NCI-H146 treated with DMSO at 0.1 percent for 48 hours (cell line): ENCODE data around the gene FAM186B.

Source experiments
- DNase-seq: peaks from one replicate; lab custom pipeline; 2025; ENCODE audit not compliant: unreplicated experiment; lab: John Stamatoyannopoulos, UW

The FAM186B gene

DNA sequence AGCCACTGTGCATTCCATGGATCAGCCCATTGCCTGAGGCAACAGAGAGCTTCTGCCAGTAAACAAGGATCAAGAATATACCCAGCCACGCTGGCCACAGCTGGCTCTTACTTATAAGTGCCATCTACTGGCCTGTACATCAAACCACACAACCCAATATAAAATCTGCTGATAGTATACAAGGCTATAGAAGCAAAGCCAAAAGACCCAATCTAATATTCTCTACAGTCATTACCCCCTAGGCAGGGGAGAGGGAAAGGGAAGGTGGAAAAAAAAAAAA, 4.4 kb upstream of the FAM186B start:
- peak; percentile 12 for DNase-seq

DNA sequence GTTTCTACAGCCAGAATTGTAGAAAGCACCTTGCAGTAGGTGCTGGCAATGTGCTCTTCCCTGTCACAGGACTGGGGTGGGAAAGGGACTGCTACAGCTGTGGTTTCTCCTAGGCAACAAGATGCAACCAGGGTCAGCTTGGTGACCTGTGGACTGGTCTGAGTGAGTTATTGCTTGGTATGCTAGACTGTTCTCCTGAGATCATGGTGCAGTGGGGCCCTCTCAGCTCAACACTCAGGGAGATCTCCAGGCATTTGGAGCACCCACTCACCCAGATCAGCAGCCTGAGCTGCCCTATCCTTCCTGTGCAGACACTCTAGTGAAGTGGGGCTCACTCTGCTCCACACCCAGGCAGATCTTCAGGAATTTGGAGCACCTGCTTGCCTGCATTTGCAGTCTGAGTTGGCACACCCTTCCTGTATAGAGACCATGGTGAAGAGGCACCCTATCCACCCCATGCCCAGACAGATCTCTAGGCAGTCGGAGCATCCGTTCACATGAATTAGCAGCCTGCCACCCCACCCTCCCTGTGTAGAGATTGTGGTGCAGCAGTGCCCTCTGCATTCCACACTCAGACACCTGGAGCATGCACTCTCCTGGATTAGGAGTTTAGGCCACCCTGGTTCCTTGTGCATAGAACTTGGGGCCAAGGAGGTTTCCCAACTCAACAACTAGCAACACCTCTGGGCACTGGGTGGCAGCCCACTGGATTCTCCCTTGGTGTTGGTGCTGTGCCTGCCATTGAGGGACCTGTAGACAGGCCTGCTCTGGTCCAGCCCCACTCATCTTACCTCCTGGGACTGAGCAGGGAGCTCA, 3.8 kb upstream of the FAM186B start:
- no peak for DNase-seq

DNA sequence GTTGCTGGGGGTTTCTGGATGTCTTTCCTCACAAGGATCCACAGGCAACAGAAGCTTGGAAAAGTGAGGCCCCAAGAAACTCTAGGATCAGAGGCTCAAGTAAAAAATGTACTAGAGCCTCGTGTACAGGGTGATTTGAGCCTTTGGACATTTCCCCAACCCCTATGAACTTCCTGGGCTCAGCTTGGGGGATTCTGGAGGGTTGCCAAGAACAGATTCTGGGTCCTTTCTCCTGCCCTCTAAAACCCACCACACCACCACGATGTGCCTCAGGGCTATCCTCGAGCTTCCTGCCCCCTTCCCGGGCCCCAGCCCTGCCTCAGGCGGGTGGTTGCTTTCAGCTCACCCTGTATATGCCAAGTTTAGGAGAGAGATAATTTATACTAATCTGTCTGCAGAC, 583 bp downstream of the FAM186B start:
- DNase-seq: no peak

DNA sequence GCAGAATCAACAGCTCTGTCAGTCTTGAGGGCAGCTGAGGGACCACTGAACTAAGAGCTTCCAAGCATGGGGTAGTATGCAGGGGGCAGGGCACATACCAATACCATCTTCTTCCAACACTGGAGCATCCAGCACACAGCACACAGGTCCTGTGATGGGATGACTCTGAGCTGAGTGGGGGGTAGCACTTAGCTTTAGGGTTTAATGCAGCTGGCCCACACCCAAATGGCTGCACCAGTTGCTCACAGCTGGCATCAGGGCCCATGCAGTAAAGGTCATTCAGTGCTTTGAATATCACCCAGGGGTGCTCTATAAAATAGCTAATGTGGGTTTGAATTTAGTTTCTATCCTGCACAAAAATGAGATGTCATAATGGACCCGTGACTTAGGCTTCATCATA, 1.7 kb downstream of the FAM186B start:
- DNase-seq: no peak

DNA sequence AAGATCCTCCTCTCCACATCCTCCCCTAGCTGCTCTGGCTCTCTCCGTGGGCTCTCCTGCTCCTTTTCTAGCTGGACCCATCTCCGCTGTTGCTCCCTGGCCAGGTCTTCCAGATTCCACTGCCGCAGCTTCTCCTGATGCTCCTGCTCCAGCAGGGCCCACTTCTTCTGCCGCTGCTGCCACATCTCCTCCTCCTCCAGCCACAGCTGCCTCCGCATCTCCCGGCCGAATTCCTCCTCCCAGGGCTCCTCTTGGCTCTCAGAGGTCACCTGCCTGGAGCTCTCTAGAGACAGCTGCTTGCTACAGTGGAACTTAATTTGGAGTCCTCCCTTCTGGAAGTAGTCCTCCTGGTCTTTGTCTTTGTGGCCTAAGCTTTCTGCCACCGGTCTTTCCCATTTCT, 5.5 kb downstream of the FAM186B start:
- no peak for DNase-seq

DNA sequence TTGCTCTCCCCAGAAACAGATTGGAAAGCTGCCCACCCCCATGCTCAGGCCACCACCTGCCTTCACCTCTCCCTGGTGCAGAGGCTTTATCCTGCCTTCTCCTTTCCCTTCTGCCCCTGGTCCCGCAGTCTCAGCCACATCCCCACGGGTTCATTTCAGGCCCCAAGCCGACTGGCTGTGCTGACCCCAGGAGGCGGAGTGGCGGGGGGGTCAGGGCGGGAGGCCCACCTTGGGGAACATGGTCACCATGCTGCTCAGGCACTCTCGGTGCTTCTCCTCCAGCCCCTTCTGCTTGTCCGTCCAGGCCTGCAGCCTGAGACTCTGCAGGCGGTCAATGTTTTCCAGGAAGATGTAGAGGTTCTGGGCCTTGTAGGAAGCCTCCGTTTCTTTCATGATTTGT, 6.9 kb downstream of the FAM186B start:
- DNase-seq: no peak

DNA sequence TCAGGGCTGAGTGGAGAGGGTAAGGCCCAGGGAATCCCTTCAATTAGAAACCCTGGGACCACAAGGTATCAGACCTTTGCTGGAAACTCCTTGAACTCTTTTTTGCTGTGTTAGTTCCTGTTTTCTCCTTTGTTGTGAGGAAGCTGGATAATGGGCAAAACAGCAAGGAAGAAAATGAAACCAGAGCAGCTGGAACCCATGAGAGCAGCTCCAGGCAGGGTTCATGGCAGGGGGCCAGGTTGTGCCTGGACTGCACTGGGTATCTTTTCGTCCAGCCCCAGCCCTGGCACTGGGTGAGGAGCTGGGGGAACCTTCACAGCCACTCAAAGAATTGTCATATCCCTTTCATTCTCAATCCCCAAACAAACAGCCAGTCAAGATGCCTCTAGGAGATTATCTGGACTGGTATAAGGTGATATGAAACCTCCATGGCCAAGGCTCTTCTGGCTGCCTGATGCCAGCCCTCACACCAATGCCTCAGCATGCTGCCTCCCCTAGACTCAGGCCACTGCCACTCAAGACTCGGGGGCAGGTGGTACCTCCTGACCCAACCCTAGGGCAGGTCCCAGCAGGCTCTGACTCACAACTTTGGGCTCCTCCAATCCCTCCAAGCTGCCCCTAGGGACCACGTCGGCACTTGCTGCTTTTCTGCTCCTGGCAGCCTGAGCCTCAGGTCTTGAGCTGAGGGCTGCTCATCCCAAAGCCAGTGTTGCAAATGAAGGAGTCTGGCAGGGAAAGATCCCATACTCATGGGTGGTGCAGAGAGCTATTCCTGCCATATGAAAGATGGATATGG, 16.5 kb downstream of the FAM186B start:
- no peak for DNase-seq

DNA sequence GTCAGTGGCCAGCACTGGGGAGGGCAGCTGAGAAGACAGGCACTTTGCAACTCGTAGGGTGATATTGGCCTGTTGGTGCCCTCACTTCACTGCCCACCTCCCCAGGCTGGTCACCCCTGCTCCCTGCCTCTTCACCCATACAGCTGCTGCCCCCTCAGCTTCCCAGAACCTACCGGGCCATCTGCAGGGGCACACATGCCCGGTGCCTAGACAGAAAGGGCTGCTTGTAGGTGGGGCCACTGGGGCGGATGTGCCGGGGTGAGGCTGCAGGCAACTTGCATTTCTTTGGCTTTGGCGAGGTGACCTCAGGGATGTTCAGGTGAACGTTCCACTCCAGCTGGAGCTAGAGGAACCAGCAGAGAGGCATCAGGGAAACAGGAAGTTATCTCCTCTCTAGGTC, 17.2 kb downstream of the FAM186B start:
- no peak for DNase-seq

DNA sequence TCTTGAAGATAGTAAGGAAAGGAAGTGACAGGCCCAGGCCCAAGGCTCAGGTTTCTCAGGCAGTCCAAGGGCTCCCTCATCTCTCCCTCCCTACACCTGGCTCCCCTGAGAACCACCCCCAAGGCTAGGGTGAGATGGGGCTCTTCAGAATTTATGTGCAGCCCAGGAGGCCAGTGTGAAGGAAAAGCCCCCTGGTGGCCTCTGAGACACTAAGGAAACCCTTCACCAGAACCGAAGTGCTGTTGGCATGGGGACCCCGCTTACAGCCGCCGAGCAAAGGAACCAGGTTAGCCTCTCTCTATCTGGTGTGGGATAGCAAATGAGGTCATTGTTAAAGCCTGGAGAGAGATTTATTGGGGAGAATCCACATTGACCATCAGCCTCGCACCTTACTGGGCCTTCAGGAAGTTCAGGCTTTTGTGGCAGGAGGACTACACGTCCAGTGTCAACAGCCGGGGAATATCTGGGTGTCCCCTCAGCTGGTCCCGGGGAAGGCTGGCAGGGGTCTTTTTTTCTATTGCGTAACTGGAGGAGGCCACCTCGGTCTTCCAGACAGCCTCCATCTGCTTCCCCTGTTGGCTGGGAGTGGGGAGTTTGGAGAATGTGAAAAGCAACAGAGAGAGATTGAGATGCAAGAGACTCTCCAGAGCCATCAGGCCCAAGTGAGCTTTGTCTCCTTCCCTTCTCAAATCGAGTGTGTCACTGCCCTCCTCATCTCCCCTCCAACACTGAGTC, 18.1 kb downstream of the FAM186B start:
- no peak for DNase-seq

DNA sequence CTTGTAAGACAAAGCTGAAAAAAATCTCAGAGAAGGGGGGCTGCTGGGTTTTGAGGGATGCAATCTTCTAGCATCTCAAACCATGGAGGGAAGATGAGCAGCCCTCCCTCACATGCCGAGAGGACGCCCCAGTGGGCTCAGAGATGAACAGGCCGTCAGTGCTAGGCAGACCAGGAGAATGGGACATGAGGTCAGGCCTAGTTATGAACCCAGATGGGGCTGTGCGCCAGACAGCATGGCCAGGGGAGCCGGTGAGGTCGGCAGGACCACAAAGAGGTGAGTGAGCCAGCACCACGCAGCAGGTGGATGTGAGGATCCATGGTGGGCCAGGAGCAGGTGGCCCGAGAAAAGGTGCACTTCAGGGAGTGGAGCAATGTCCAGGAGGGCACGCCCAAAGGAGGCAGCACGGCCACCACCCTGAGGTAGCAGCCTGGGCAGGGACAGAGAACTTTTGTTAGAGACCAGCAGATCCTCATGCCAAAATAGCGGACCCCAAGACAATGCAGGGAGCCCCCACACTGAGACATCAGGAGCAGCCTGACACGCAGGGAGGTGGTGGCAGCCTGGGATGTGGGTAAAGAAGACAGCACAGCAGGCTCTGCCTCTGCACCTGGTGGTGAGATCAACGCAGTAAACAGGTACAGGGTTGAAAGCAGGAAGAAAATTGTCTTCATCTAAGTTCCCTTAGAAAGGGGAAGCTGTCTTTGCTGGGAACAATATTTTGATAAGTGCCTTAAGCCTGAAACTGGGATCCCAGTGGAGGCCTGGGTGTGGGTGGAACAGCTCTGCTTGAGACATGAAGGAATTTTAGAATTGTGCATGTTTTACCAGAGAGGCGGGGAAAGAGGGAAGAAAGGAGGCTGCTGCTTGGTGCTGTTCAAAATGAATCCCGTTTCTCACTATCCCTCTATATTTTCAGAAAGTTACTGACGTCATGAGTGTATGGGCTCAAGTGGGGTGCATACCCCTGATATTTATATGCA, 19.7 kb downstream of the FAM186B start:
- peak; percentile 29 for DNase-seq

DNA sequence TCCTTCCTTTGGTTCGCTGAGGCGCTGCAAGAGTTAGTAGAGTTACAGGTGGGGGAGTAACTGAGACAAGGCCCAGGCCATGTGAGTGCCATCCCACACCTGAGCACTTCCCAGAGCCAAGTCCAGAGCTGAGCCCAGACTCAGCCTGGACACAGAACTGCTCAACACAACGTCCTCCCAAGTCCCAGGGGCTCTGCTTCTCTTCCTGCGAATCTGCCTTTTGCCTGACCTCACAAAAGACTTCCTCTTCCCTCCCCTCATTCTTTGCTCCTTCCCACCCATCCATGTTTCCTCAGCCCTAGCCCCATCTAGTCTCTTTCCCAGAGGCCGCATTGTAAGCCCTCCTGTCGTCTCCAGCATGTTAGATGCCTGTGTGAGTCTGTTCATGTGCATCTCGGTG, 20.8 kb downstream of the FAM186B start:
- no peak for DNase-seq

DNA sequence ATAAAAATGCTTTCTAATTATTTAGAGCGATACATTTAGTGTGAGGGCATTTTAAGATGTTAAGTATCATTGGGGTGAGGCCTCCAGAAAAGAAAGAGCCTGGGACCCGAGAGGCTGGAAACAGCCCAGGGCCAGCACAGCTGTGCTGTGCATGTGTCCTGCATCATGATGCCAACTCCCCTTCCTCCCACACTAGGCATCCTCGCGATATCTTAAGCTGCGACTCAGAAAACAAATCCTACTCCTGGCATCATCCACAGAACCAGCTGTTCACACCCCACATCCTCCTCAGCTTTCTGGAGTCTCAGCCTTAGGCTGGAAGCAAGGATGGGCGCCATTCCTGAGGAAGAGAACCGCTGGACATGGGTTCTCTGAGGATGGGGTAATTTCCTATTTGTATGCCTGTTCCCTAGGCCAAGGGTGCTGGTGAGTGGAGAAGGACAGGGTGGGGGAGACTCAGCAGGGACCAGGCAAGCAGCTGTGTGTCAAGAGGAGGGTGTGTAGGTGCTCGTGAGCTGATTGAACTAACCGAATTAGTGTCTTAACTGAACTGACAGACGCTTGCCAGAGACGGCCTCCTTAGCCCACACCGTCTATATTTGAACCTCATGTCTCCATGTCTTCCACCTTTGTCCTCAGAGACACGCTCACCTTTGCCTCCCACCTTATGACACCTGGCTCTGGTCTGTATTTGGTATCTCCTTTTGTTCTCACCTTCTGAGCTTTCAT, 21.9 kb downstream of the FAM186B start:
- DNase-seq: no peak

DNA sequence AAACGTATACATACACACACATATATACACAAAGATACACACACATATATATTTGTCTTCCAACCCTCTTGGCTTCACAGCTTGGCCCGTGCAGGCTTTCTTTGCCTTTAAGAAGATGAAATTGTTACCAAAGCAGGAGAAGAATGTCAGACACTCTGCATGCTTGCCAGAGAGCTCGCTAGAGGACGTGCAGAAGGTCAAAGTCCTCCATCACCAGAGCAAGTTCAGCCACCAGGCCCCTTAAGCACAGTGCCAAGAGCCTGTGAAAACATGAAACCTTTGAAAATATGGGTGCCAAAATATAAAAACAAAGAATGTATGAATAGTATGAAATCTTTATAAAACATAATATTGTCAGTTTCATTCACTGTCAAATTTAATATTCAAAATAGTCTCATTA, 22.6 kb downstream of the FAM186B start:
- no peak for DNase-seq

DNA sequence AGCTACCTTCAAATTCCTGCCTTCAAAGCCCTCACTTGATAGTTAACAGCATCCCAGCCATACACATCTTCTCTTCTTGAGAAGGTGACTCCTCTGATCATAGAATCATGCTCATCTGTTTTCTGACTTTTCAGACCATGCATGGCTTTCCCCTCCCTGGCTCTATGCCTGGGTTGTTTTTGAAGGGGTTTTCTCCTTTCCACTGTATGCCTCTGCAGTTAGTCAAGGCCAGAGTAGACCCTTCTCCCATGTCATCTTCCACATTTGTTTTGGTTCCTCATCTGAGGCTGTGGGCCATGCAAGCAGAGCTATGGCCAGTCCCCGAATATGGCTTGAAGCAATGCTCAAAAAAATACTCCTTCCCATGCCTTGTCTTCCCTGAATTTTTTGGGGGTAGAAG, 23.2 kb downstream of the FAM186B start:
- no peak for DNase-seq

DNA sequence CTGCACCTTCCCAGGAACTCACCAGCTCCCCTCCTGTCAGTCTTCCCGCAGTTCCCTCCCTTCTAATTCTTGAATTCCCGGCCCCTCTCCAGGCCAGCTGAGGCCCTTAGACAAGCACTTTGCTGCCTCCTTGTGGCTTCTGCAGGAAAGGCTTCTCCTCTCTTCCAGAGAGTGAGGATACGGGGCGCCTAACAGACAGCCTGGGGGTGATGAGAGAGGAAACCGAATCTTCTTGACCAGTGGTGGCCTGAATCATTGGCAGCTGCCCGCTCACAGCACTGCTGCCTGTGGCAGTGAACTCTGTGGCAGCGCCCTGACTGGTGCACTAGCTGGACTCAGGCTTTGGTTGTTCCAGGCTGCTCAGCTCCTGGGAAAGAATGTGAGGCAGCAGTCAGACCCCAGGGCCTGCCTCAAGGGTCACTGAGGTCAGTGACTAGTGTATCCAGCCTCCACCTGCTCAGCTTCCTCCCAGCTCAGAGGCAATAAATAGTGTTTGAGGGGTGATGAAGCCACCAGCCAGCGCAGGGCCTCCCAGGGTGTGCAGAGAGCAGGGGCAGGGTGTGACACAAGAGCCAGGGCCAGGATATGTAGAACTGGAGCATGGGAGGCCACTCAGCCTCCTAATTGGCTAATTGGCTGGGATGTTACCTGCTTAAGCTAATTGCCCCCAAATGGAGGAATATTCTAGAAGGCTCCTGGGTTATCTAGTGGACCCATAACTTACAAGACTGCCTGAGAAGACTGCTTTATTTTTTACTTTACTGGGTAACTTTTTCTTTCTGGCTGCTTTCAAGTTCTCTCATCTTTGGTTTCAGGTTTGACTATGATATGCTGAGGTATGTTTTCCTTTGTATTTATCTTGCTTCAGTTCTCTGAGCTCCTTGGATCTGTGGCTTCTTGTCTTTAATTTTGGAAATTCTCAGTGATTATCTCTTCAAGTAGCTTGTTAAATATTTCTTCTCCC, 24.6 kb downstream of the FAM186B start:
- peak; percentile 83 for DNase-seq

DNA sequence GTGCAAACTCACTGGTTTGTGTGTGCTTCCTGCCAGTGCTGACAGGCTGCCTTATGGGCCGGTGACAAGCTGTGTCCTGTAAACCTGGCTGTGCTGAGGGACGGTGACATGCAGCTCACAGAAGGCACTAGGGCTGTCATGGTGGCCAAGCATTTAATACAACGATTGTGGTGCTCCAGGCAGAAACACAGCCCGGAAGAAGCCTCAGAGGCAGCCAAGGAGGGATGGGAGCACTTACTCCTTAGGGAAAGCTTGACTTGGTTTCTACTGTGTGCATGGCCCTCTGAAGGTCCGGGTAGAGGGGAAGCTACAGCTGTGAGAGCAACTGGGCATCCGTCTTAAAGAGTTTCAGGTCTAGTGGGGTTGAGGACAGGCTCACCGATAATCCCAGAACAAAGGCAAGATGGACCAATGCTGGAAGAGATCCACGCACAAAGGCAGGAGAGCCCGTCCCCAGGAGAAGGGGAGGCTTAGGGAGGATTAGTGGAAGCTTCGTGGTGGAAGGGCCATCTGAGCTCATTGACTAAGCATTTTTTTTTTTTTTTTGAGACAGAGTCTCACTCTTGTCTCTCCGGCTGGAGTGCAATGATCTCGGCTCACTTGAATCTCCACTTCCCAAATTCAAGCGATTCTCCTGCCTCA, 26.8 kb downstream of the FAM186B start:
- no peak for DNase-seq

DNA sequence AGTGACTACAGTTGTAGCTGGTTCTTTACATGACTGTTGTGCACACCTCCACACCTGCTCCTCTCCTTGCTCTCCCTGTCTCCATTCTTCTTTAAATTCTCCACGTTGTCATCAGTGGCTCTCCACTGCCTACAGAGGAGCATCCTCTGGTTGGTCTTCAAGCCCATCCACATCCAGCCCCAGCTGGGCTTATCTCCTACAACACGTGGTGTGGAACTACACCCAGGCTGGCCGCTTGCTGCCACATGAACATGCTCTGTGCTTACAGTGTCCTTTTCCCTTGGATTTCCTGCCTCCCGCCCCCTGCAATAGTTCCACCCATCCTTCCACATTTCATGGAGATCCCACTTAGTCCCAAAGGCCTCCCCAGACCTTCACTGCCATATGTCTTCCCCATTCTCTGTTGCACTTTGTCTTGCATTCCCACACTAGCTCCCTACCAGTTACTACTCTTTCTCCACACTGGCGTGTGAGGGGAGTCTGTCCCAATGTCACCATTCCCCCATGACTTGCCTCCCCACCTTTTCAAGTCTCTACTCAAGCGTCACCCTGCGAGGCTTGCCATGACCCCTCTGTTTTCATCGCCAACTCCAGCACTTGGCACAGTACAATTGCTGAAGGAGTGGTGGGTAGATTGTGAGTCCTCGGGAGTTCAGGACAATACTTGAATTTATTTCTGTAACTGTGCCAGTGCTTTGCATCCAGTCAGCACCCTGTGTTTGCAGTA, 27.7 kb downstream of the FAM186B start:
- no peak for DNase-seq
